ENCODE data around the gene NOP10. TPM values are rescaled to one million over a fixed set of nuclear protein-coding genes. Genes with fewer than 3 reads are reported as not detected.

The NOP10 gene
- polyA plus RNA-seq, 1 donor (not counting 4 experiments of a cell fraction or from before 2014, with no cell fraction given): 663 TPM

- H3K79me2 ChIP-seq (ENCODE audit: control insufficient read depth, insufficient read depth, low read length): no peaks in the 10 kb centered on the region
- H3K9ac ChIP-seq (ENCODE audit: control insufficient read depth, extremely low read depth, insufficient read depth, low read length): no peak overlapping the region
- H3K27me3 ChIP-seq (ENCODE audit: control insufficient read depth, extremely low read depth, insufficient read depth, low read length): no peaks in the 10 kb centered on the region
- H3K9me3 ChIP-seq (ENCODE audit: control insufficient read depth, low read depth, low read length): no peaks in the 10 kb centered on the region
- H3K36me3 ChIP-seq (ENCODE audit: control insufficient read depth in 2 of 2, extremely low read depth in 1 of 2, insufficient read depth in 2 of 2, low read length in 2 of 2): no peaks in the 10 kb centered on the region
- H3K4me3 ChIP-seq (ENCODE audit: control insufficient read depth in 2 of 3, extremely low read depth in 1 of 3, insufficient read depth in 2 of 3, low read depth in 1 of 3, low read length in 3 of 3): no peak overlapping the region
- no peaks in the 10 kb centered on the region for H3K9me1 ChIP-seq (ENCODE audit: control insufficient read depth, extremely low read depth, insufficient read depth, low read length)
- no peaks in the 10 kb centered on the region for H4K20me1 ChIP-seq (ENCODE audit: control insufficient read depth, extremely low read depth, insufficient read depth, low read length)
- H3K4me1 ChIP-seq (ENCODE audit: control insufficient read depth, extremely low read depth, insufficient read depth, low read length): no peaks in the 10 kb centered on the region
- TF ChIP-seq EZH2 (IDR thresholded peaks at IDR 0.05; ENCODE audit: low read length): no peak
- no peak overlapping the region for H3K27ac ChIP-seq (ENCODE audit: control insufficient read depth, insufficient read depth, low read length)
- H2AFZ ChIP-seq (ENCODE audit: control insufficient read depth, low read length): no peak overlapping the region
- dilution Hi-C loops (cut with MboI; ENCODE audit: extremely low pct_ligation_motif_present, low sequenced_read_pairs): no loop called here
- FAIRE-seq (no peak), DNase-seq (ENCODE audit: low read depth, low spot score) (no peak)
- no peak overlapping the region for H3K4me2 ChIP-seq (ENCODE audit: control insufficient read depth, extremely low read depth, insufficient read depth, low read depth, low read length)
Observed at GRCh38 chr15:34311563-34311962, 31.4 kb downstream of the NOP10 start.

- Histone ChIP-seq H3K4me2 (ENCODE audit: control insufficient read depth, extremely low read depth, insufficient read depth, low read depth, low read length) (no peak overlapping the region), H3K9me3 (ENCODE audit: control insufficient read depth, low read depth, low read length) (no peaks in the 10 kb centered on the region), H3K27ac (ENCODE audit: control insufficient read depth, insufficient read depth, low read length) (no peak overlapping the region), H3K4me3 (ENCODE audit: control insufficient read depth in 2 of 3, extremely low read depth in 1 of 3, insufficient read depth in 2 of 3, low read depth in 1 of 3, low read length in 3 of 3) (no peak overlapping the region), H3K4me1 (ENCODE audit: control insufficient read depth, extremely low read depth, insufficient read depth, low read length) (no peaks in the 10 kb centered on the region), H3K79me2 (ENCODE audit: control insufficient read depth, insufficient read depth, low read length) (no peaks in the 10 kb centered on the region), H3K27me3 (ENCODE audit: control insufficient read depth, extremely low read depth, insufficient read depth, low read length) (no peaks in the 10 kb centered on the region), H3K9me1 (ENCODE audit: control insufficient read depth, extremely low read depth, insufficient read depth, low read length) (no peaks in the 10 kb centered on the region), H3K9ac (ENCODE audit: control insufficient read depth, extremely low read depth, insufficient read depth, low read length) (no peak overlapping the region), H3K36me3 (ENCODE audit: control insufficient read depth in 2 of 2, extremely low read depth in 1 of 2, insufficient read depth in 2 of 2, low read length in 2 of 2) (no peaks in the 10 kb centered on the region), H4K20me1 (ENCODE audit: control insufficient read depth, extremely low read depth, insufficient read depth, low read length) (no peaks in the 10 kb centered on the region), H2AFZ (ENCODE audit: control insufficient read depth, low read length) (no peak overlapping the region)
- DNase-seq (ENCODE audit: low read depth, low spot score) (no peak), FAIRE-seq (no peak)
- TF ChIP-seq EZH2 (IDR thresholded peaks at IDR 0.05; ENCODE audit: low read length): no peak
- TF ChIP-seq, protein P1, sequence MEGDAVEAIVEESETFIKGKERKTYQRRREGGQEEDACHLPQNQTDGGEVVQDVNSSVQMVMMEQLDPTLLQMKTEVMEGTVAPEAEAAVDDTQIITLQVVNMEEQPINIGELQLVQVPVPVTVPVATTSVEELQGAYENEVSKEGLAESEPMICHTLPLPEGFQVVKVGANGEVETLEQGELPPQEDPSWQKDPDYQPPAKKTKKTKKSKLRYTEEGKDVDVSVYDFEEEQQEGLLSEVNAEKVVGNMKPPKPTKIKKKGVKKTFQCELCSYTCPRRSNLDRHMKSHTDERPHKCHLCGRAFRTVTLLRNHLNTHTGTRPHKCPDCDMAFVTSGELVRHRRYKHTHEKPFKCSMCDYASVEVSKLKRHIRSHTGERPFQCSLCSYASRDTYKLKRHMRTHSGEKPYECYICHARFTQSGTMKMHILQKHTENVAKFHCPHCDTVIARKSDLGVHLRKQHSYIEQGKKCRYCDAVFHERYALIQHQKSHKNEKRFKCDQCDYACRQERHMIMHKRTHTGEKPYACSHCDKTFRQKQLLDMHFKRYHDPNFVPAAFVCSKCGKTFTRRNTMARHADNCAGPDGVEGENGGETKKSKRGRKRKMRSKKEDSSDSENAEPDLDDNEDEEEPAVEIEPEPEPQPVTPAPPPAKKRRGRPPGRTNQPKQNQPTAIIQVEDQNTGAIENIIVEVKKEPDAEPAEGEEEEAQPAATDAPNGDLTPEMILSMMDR (optimal IDR thresholded peaks at IDR 0.05 in 1 of 3, IDR thresholded peaks at IDR 0.05 in 1 of 3, conservative IDR thresholded peaks at IDR 0.05 in 1 of 3; ENCODE audit: extremely low read depth in 1 of 3, insufficient read depth in 2 of 3, low read length in 3 of 3): no peak
- dilution Hi-C loops (cut with MboI; ENCODE audit: extremely low pct_ligation_motif_present, low sequenced_read_pairs): no loop called here
Observed at GRCh38 chr15:34304613-34305012, 38.3 kb downstream of the NOP10 start.

DNA sequence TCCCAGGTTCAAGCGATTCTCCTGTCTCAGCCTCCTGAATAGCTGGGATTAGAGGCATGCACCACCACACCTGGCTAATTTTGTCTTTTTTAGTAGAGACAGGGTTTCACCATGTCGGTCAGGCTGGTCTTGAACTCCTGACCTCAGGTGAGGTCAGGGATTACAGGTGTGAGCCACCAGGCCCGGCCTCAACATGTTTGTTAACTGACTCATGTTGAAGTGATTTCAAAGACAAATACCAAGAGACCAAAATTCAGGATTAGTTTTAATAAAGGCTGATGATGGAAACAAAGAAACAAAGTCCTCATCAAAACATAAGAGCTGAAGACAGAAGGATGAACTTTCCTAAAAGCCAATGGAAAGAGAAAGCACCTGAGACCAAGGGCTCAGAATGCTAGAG, 41.9 kb downstream of the NOP10 start:
- no peak for DNase-seq (ENCODE audit: low read depth, low spot score)
- Histone ChIP-seq H3K9me3 (ENCODE audit: control insufficient read depth, low read depth, low read length) (no peaks in the 10 kb centered on the region), H3K9me1 (ENCODE audit: control insufficient read depth, extremely low read depth, insufficient read depth, low read length) (no peaks in the 10 kb centered on the region), H3K36me3 (ENCODE audit: control insufficient read depth in 2 of 2, extremely low read depth in 1 of 2, insufficient read depth in 2 of 2, low read length in 2 of 2) (no peaks in the 10 kb centered on the region), H3K4me2 (ENCODE audit: control insufficient read depth, extremely low read depth, insufficient read depth, low read depth, low read length) (no peak overlapping the region), H3K27me3 (ENCODE audit: control insufficient read depth, extremely low read depth, insufficient read depth, low read length) (no peaks in the 10 kb centered on the region), H4K20me1 (ENCODE audit: control insufficient read depth, extremely low read depth, insufficient read depth, low read length) (no peaks in the 10 kb centered on the region), H3K79me2 (ENCODE audit: control insufficient read depth, insufficient read depth, low read length) (no peaks in the 10 kb centered on the region), H3K4me3 (ENCODE audit: control insufficient read depth in 2 of 3, extremely low read depth in 1 of 3, insufficient read depth in 2 of 3, low read depth in 1 of 3, low read length in 3 of 3) (no peak overlapping the region), H3K27ac (ENCODE audit: control insufficient read depth, insufficient read depth, low read length) (no peak overlapping the region), H3K9ac (ENCODE audit: control insufficient read depth, extremely low read depth, insufficient read depth, low read length) (no peak overlapping the region), H2AFZ (ENCODE audit: control insufficient read depth, low read length) (no peak overlapping the region), H3K4me1 (ENCODE audit: control insufficient read depth, extremely low read depth, insufficient read depth, low read length) (no peaks in the 10 kb centered on the region)
- dilution Hi-C loops (cut with MboI; ENCODE audit: extremely low pct_ligation_motif_present, low sequenced_read_pairs): no loop called here
- TF ChIP-seq, protein P1 (optimal IDR thresholded peaks at IDR 0.05 in 1 of 3, IDR thresholded peaks at IDR 0.05 in 1 of 3, conservative IDR thresholded peaks at IDR 0.05 in 1 of 3; ENCODE audit: extremely low read depth in 1 of 3, insufficient read depth in 2 of 3, low read length in 3 of 3): no peak
- TF ChIP-seq EZH2 (IDR thresholded peaks at IDR 0.05; ENCODE audit: low read length): no peak
- no peak for FAIRE-seq

Data from keratinocyte (primary cell).